ENCODE data around the gene SDC1. TPM values are rescaled to one million over a fixed set of nuclear protein-coding genes. Genes with fewer than 3 reads are reported as not detected.

SDC1 gene
- total RNA-seq, 1 donor from 2014 or later = 74.3 TPM

DNA sequence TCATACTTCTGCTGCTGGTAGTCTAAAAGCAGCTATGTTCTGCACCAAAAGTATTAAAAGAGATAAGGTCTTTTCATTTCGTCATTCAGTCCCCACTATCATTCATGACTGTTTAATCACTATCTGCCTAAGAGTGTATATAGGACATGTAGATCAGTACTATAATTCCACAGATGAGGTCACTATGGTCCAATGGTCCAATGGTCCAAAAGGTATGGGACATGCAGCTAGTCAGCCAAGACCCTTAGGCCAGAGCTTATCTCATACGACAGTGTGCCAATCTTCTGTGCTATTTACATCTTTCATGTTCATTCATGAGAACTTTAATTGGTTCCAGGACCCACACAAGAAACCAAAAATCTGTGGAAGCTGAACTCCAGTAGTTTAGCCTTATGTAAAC, 42.6 kb upstream of the SDC1 start:
- TF ChIP-seq EZH2 (IDR thresholded peaks at IDR 0.05; ENCODE audit: insufficient read depth, low read length) = no peak
- TF ChIP-seq, protein P1, sequence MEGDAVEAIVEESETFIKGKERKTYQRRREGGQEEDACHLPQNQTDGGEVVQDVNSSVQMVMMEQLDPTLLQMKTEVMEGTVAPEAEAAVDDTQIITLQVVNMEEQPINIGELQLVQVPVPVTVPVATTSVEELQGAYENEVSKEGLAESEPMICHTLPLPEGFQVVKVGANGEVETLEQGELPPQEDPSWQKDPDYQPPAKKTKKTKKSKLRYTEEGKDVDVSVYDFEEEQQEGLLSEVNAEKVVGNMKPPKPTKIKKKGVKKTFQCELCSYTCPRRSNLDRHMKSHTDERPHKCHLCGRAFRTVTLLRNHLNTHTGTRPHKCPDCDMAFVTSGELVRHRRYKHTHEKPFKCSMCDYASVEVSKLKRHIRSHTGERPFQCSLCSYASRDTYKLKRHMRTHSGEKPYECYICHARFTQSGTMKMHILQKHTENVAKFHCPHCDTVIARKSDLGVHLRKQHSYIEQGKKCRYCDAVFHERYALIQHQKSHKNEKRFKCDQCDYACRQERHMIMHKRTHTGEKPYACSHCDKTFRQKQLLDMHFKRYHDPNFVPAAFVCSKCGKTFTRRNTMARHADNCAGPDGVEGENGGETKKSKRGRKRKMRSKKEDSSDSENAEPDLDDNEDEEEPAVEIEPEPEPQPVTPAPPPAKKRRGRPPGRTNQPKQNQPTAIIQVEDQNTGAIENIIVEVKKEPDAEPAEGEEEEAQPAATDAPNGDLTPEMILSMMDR (IDR thresholded peaks at IDR 0.05; ENCODE audit: insufficient read depth, low read depth, low read length) = no peak
- H3K9me3 ChIP-seq (ENCODE audit: insufficient read depth, low read depth, low read length) = no peaks in the 10 kb centered on the region
- Mint-ChIP-seq H3K36me3 (ENCODE audit: low read depth, unreplicated experiment) (peaks cover 4% of the 10 kb centered on the region), H3K4me1 (ENCODE audit: low read depth, unreplicated experiment) (no peaks in the 10 kb centered on the region), H3K27me3 (ENCODE audit: low read depth, unreplicated experiment) (no peaks in the 10 kb centered on the region), H3K4me3 (ENCODE audit: unreplicated experiment) (no peak overlapping the region), H3K27ac (ENCODE audit: unreplicated experiment) (no peak overlapping the region), H3K9me3 (ENCODE audit: unreplicated experiment) (no peaks in the 10 kb centered on the region)
- no peak overlapping the region for H3K27ac ChIP-seq (ENCODE audit: low read depth, low read length)
- no peaks in the 10 kb centered on the region for H4K20me1 ChIP-seq (ENCODE audit: insufficient read depth, low read length)
- no peak overlapping the region for H3K4me2 ChIP-seq (ENCODE audit: low read length)
- H3K9ac ChIP-seq (ENCODE audit: low read length) = no peak overlapping the region
- FAIRE-seq (no peak), DNase-seq (ENCODE audit: low read depth) (no peak)
- no peaks in the 10 kb centered on the region for H3K27me3 ChIP-seq (ENCODE audit: insufficient read depth, low read length)
- no peaks in the 10 kb centered on the region for H3K4me1 ChIP-seq (ENCODE audit: insufficient read depth, low read length)
- H3K79me2 ChIP-seq (ENCODE audit: insufficient read depth, low read length) = peaks cover 4% of the 10 kb centered on the region
- no peak overlapping the region for H3K4me3 ChIP-seq (ENCODE audit: insufficient read depth, low read depth, low read length)
- no peak overlapping the region for H2AFZ ChIP-seq (ENCODE audit: low read depth, low read length)
- H3K36me3 ChIP-seq (ENCODE audit: insufficient read depth, low read length) = peaks cover 8% of the 10 kb centered on the region

- H3K9me3 ChIP-seq (ENCODE audit: insufficient read depth, low read depth, low read length) = no peaks in the 10 kb centered on the region
- Mint-ChIP-seq H3K9me3 (ENCODE audit: unreplicated experiment) (no peaks in the 10 kb centered on the region), H3K27me3 (ENCODE audit: low read depth, unreplicated experiment) (no peaks in the 10 kb centered on the region), H3K36me3 (ENCODE audit: low read depth, unreplicated experiment) (peaks cover 4% of the 10 kb centered on the region), H3K27ac (ENCODE audit: unreplicated experiment) (peak overlapping the region; percentile 14), H3K4me3 (ENCODE audit: unreplicated experiment) (no peak overlapping the region), H3K4me1 (ENCODE audit: low read depth, unreplicated experiment) (no peaks in the 10 kb centered on the region)
- H3K27ac ChIP-seq (ENCODE audit: low read depth, low read length) = no peak overlapping the region
- peaks cover 4% of the 10 kb centered on the region for H3K79me2 ChIP-seq (ENCODE audit: insufficient read depth, low read length)
- no peak overlapping the region for H3K4me3 ChIP-seq (ENCODE audit: insufficient read depth, low read depth, low read length)
- FAIRE-seq = no peak
- DNase-seq (ENCODE audit: low read depth) = no peak
- H3K4me2 ChIP-seq (ENCODE audit: low read length) = no peak overlapping the region
- H4K20me1 ChIP-seq (ENCODE audit: insufficient read depth, low read length) = no peaks in the 10 kb centered on the region
- TF ChIP-seq, protein P1 (IDR thresholded peaks at IDR 0.05; ENCODE audit: insufficient read depth, low read depth, low read length) = no peak
- no peak for TF ChIP-seq EZH2 (IDR thresholded peaks at IDR 0.05; ENCODE audit: insufficient read depth, low read length)
- peaks cover 28% of the 10 kb centered on the region for H3K36me3 ChIP-seq (ENCODE audit: insufficient read depth, low read length)
- H2AFZ ChIP-seq (ENCODE audit: low read depth, low read length) = no peak overlapping the region
- H3K27me3 ChIP-seq (ENCODE audit: insufficient read depth, low read length) = no peaks in the 10 kb centered on the region
- no peak overlapping the region for H3K9ac ChIP-seq (ENCODE audit: low read length)
- no peaks in the 10 kb centered on the region for H3K4me1 ChIP-seq (ENCODE audit: insufficient read depth, low read length)
Measured at GRCh38 chr2:20264629-20265028, 39.7 kb upstream of the SDC1 start.

DNA sequence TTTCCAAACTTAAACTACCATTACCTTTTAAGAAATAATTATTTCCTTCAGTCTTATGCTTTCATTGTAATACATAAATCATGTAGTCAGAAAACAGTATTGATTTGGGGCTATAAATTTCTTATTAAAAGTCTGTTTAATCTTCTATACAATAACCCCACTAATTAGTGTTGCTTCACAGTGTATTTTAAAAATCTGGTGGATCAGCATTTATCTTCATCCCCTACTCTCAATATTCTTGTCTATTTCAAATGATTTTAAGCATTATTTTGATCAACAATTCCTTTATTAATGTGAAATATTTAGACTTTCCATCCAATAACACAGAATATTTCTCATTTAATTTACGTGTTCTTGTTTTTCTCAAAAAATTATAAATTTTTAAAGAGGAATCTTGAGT, 32.5 kb upstream of the SDC1 start:
- Histone ChIP-seq H3K9ac (ENCODE audit: low read length) (no peak overlapping the region), H3K27ac (ENCODE audit: low read depth, low read length) (no peak overlapping the region), H2AFZ (ENCODE audit: low read depth, low read length) (no peak overlapping the region), H3K79me2 (ENCODE audit: insufficient read depth, low read length) (no peaks in the 10 kb centered on the region), H3K36me3 (ENCODE audit: insufficient read depth, low read length) (peaks cover 49% of the 10 kb centered on the region), H3K4me2 (ENCODE audit: low read length) (no peak overlapping the region), H3K4me1 (ENCODE audit: insufficient read depth, low read length) (no peaks in the 10 kb centered on the region), H3K9me3 (ENCODE audit: insufficient read depth, low read depth, low read length) (no peaks in the 10 kb centered on the region), H3K4me3 (ENCODE audit: insufficient read depth, low read depth, low read length) (no peak overlapping the region), H3K27me3 (ENCODE audit: insufficient read depth, low read length) (no peaks in the 10 kb centered on the region), H4K20me1 (ENCODE audit: insufficient read depth, low read length) (peaks cover 3% of the 10 kb centered on the region)
- Mint-ChIP-seq H3K9me3 (ENCODE audit: unreplicated experiment) (no peaks in the 10 kb centered on the region), H3K36me3 (ENCODE audit: low read depth, unreplicated experiment) (peaks cover 9% of the 10 kb centered on the region), H3K27me3 (ENCODE audit: low read depth, unreplicated experiment) (no peaks in the 10 kb centered on the region), H3K4me1 (ENCODE audit: low read depth, unreplicated experiment) (no peaks in the 10 kb centered on the region), H3K27ac (ENCODE audit: unreplicated experiment) (no peak overlapping the region), H3K4me3 (ENCODE audit: unreplicated experiment) (no peak overlapping the region)
- no peak for DNase-seq (ENCODE audit: low read depth)
- TF ChIP-seq EZH2 (IDR thresholded peaks at IDR 0.05; ENCODE audit: insufficient read depth, low read length) = no peak
- no peak for FAIRE-seq

All from astrocyte (in vitro differentiated cells and primary cell).